PC-9 (cell line): ENCODE results near the gene MYO5A.

Experiments used
- EZH2 ChIP-seq: fragments of 200-600 bp; sonication (generic); IDR thresholded peaks from 2 replicates; pipeline ENCODE4 v1.8.0; 2017; ENCODE audit warnings: antibody characterized with exemption, low read depth
- TF ChIP-seq, protein P1 (sequence below): fragments of 200-600 bp; sonication (generic); conservative IDR thresholded peaks from 2 replicates; pipeline ENCODE4 v1.6.1; 2017; ENCODE audit warnings: mixed run types, antibody characterized with exemption, mild to moderate bottlenecking, moderate library complexity

DNA sequence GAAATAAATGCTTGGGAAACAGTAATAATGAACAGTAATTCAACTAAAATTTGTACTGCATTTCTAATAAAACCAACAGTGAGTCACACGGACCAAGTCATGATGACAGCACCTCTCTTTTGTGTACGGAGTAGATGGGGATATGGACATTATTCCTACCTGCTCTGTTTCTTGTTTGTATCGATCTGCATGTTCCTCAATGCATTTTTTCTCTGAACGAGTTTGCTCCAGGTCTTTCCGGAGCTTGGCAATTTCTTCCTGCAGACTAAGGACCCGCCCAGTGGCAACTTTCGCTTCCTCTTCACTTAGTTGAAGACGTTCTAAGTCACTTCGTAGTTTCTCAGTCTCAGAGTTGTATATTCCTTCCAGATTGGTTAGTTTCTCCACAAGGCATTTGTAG lies 158.7 kb downstream of the MYO5A start:
- TF ChIP-seq, protein P1, sequence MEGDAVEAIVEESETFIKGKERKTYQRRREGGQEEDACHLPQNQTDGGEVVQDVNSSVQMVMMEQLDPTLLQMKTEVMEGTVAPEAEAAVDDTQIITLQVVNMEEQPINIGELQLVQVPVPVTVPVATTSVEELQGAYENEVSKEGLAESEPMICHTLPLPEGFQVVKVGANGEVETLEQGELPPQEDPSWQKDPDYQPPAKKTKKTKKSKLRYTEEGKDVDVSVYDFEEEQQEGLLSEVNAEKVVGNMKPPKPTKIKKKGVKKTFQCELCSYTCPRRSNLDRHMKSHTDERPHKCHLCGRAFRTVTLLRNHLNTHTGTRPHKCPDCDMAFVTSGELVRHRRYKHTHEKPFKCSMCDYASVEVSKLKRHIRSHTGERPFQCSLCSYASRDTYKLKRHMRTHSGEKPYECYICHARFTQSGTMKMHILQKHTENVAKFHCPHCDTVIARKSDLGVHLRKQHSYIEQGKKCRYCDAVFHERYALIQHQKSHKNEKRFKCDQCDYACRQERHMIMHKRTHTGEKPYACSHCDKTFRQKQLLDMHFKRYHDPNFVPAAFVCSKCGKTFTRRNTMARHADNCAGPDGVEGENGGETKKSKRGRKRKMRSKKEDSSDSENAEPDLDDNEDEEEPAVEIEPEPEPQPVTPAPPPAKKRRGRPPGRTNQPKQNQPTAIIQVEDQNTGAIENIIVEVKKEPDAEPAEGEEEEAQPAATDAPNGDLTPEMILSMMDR = no peak
- TF ChIP-seq EZH2 = no peak
